SW 1271 (cell line): ENCODE data around the gene LRRTM3.

Experiments used
- DNase-seq, 2 experiments: peaks; one replicate each; lab custom pipeline; 2025; lab: John Stamatoyannopoulos, UW

Gene LRRTM3

GRCh38 chr10:67022099-67022498, 96.3 kb downstream of the LRRTM3 start:
- no peak for DNase-seq

GRCh38 chr10:67033878-67034277, 108.0 kb downstream of the LRRTM3 start:
- no peak for DNase-seq

GRCh38 chr10:67036808-67037207, 111.0 kb downstream of the LRRTM3 start:
- no peak for DNase-seq

GRCh38 chr10:67043041-67043440, 117.2 kb downstream of the LRRTM3 start:
- no peak for DNase-seq

GRCh38 chr10:67045404-67045803, 119.6 kb downstream of the LRRTM3 start:
- no peak for DNase-seq

- no peak for DNase-seq
Observed at GRCh38 chr10:67046507-67046906, 120.7 kb downstream of the LRRTM3 start.

- DNase-seq: no peak
Observed at GRCh38 chr10:67049988-67050387, 124.2 kb downstream of the LRRTM3 start.

GRCh38 chr10:67050415-67050814, 124.6 kb downstream of the LRRTM3 start:
- DNase-seq: no peak

GRCh38 chr10:67072654-67073053, 146.8 kb downstream of the LRRTM3 start:
- DNase-seq: no peak

- no peak for DNase-seq
Observed at GRCh38 chr10:67075491-67075971, 149.7 kb downstream of the LRRTM3 start.

GRCh38 chr10:67076144-67076543, 150.3 kb downstream of the LRRTM3 start:
- DNase-seq: no peak

- DNase-seq: no peak
Observed at GRCh38 chr10:67077376-67077775, 151.5 kb downstream of the LRRTM3 start.

- DNase-seq: no peak
Observed at GRCh38 chr10:67079126-67079525, 153.3 kb downstream of the LRRTM3 start.

GRCh38 chr10:67086327-67087134, 160.7 kb downstream of the LRRTM3 start:
- DNase-seq: no peak

GRCh38 chr10:67087135-67087425, 161.2 kb downstream of the LRRTM3 start:
- DNase-seq: no peak

GRCh38 chr10:67088036-67088435, 162.2 kb downstream of the LRRTM3 start:
- no peak for DNase-seq

- no peak for DNase-seq
Observed at GRCh38 chr10:67095531-67095930, 169.7 kb downstream of the LRRTM3 start.

- DNase-seq: no peak
Observed at GRCh38 chr10:67098461-67098860, 172.6 kb downstream of the LRRTM3 start.

- DNase-seq: no peak
Observed at GRCh38 chr10:67100951-67101350, 175.1 kb downstream of the LRRTM3 start.

- DNase-seq: no peak
Observed at GRCh38 chr10:67107670-67108069, 181.8 kb downstream of the LRRTM3 start.

- no peak for DNase-seq
Observed at GRCh38 chr10:67110286-67110685, 184.4 kb downstream of the LRRTM3 start.

GRCh38 chr10:67112765-67113164, 186.9 kb downstream of the LRRTM3 start:
- no peak for DNase-seq

GRCh38 chr10:67114945-67115344, 189.1 kb downstream of the LRRTM3 start:
- no peak for DNase-seq

- DNase-seq: no peak
Observed at GRCh38 chr10:67115972-67116371, 190.1 kb downstream of the LRRTM3 start.
